HEK293 (cell line): Measurements from ENCODE around the gene KLF12.

Experiments used
- GLIS2 ChIP-seq: fragments of 450-650 bp; formaldehyde crosslinking; IDR thresholded peaks from 2 replicates; pipeline ENCODE4 v1.5.1; 2016; ENCODE audit warnings: missing biosample characterization, missing genetic modification characterization
- MEIS1 ChIP-seq: sonication (generic); formaldehyde crosslinking; IDR thresholded peaks from 2 replicates; pipeline ENCODE4 v1.8.1; 2022; ENCODE audit warnings: missing genetic modification reagents, mild to moderate bottlenecking, borderline replicate concordance
- PRDM1 ChIP-seq: fragments of 450-650 bp; formaldehyde crosslinking; IDR thresholded peaks from 2 replicates; pipeline ENCODE4; 2016; ENCODE audit warnings: missing biosample characterization, missing genetic modification characterization
- SP3 ChIP-seq: fragments of 450-650 bp; formaldehyde crosslinking; IDR thresholded peaks from 2 replicates; pipeline ENCODE4 v1.5.1; 2016; ENCODE audit warnings: missing biosample characterization, missing genetic modification characterization
- YY1 ChIP-seq: fragments of 450-650 bp; formaldehyde crosslinking; IDR thresholded peaks from 2 replicates; pipeline ENCODE4 v1.5.1; 2018; ENCODE audit warnings: missing biosample characterization, missing genetic modification characterization
- ZBTB1 ChIP-seq: fragments of 450-650 bp; formaldehyde crosslinking; IDR thresholded peaks from 2 replicates; pipeline ENCODE4 v1.5.1; 2016; ENCODE audit warnings: missing biosample characterization, missing genetic modification characterization
- ZBTB21 ChIP-seq: fragments of 450-650 bp; formaldehyde crosslinking; IDR thresholded peaks from 2 replicates; pipeline ENCODE4 v1.5.1; 2017; ENCODE audit warnings: missing biosample characterization, missing genetic modification characterization
- ZNF146 ChIP-seq: fragments of 450-650 bp; formaldehyde crosslinking; IDR thresholded peaks from 2 replicates; pipeline ENCODE4 v1.5.1; 2016; ENCODE audit warnings: missing biosample characterization, missing genetic modification characterization
- ZNF16 ChIP-seq: fragments of 450-650 bp; formaldehyde crosslinking; IDR thresholded peaks from 2 replicates; pipeline ENCODE4 v1.5.1; 2016; ENCODE audit warnings: low read depth, missing biosample characterization, missing genetic modification characterization
- ZNF280D ChIP-seq: fragments of 450-650 bp; formaldehyde crosslinking; IDR thresholded peaks from 2 replicates; pipeline ENCODE4 v1.5.1; 2016; ENCODE audit warnings: missing biosample characterization, missing genetic modification characterization
- ZNF335 ChIP-seq: fragments of 450-650 bp; formaldehyde crosslinking; conservative IDR thresholded peaks from 2 replicates; pipeline ENCODE4 v1.5.1; 2016; ENCODE audit warnings: missing biosample characterization, missing genetic modification characterization
- ZNF501 ChIP-seq: fragments of 450-650 bp; formaldehyde crosslinking; IDR thresholded peaks from 2 replicates; pipeline ENCODE4 v1.5.1; 2016; ENCODE audit warnings: missing biosample characterization, missing genetic modification characterization
- ZNF514 ChIP-seq: fragments of 450-650 bp; formaldehyde crosslinking; IDR thresholded peaks from 2 replicates; pipeline ENCODE4 v1.5.1; 2016; ENCODE audit warnings: missing biosample characterization, missing genetic modification characterization
- ZNF585B ChIP-seq: fragments of 450-650 bp; formaldehyde crosslinking; IDR thresholded peaks from 2 replicates; pipeline ENCODE4 v1.5.1; 2016; ENCODE audit warnings: missing biosample characterization, missing genetic modification characterization
- ZNF600 ChIP-seq: fragments of 450-650 bp; formaldehyde crosslinking; IDR thresholded peaks from 2 replicates; pipeline ENCODE4 v1.5.1; 2016; ENCODE audit warnings: missing biosample characterization, missing genetic modification characterization
- ZNF639 ChIP-seq: fragments of 450-650 bp; formaldehyde crosslinking; IDR thresholded peaks from 2 replicates; pipeline ENCODE4 v1.5.1; 2016; ENCODE audit warnings: missing biosample characterization, missing genetic modification characterization
- ZNF658 ChIP-seq: fragments of 450-650 bp; formaldehyde crosslinking; IDR thresholded peaks from 2 replicates; pipeline ENCODE4; 2016; ENCODE audit warnings: missing biosample characterization, missing genetic modification characterization
- ZNF830 ChIP-seq: fragments of 450-650 bp; IDR thresholded peaks from 2 replicates; pipeline ENCODE4 v1.5.0; 2018; ENCODE audit warnings: missing biosample characterization, missing genetic modification characterization, low read depth, mild to moderate bottlenecking, moderate library complexity
- ZNF837 ChIP-seq: fragments of 450-650 bp; formaldehyde crosslinking; IDR thresholded peaks from 2 replicates; pipeline ENCODE4 v1.5.1; 2016; ENCODE audit warnings: missing biosample characterization, missing genetic modification characterization
- ZSCAN18 ChIP-seq: fragments of 450-650 bp; formaldehyde crosslinking; IDR thresholded peaks from 2 replicates; pipeline ENCODE4 v1.5.1; 2016; ENCODE audit warnings: missing biosample characterization, missing genetic modification characterization
- ZSCAN5A ChIP-seq: fragments of 450-650 bp; formaldehyde crosslinking; IDR thresholded peaks from 2 replicates; pipeline ENCODE4 v1.5.1; 2016; ENCODE audit warnings: missing biosample characterization, missing genetic modification characterization
- TF ChIP-seq, protein P1 (sequence below): fragments of 450-650 bp; formaldehyde crosslinking; IDR thresholded peaks from 2 replicates; pipeline ENCODE4 v1.5.1; 2016; ENCODE audit warnings: missing biosample characterization, missing genetic modification characterization
- TF ChIP-seq, protein P2 (sequence below): fragments of 450-650 bp; formaldehyde crosslinking; IDR thresholded peaks from 2 replicates; pipeline ENCODE4 v1.5.1; 2017; ENCODE audit warnings: missing biosample characterization, missing genetic modification characterization
- TF ChIP-seq, protein P3 (sequence below): fragments of 450-650 bp; formaldehyde crosslinking; IDR thresholded peaks from 2 replicates; pipeline ENCODE4; 2016; ENCODE audit warnings: missing biosample characterization, missing genetic modification characterization
- TF ChIP-seq, protein P4 (sequence below): fragments of 450-650 bp; formaldehyde crosslinking; IDR thresholded peaks from 2 replicates; pipeline ENCODE4 v1.5.1; 2017; ENCODE audit warnings: missing biosample characterization, mild to moderate bottlenecking, missing genetic modification characterization, moderate library complexity

The KLF12 gene

GRCh38 chr13:74134777-74135325, 647 bp upstream of the KLF12 start (continued):
- TF ChIP-seq ZBTB1 (tag by site-specific recombination) = no peak
- TF ChIP-seq MEIS1 (CRISPR knock-in tag) = no peak
- TF ChIP-seq ZNF335 = peak; percentile 67; the same call in 1 of the 2 replicates
- TF ChIP-seq, protein P1, sequence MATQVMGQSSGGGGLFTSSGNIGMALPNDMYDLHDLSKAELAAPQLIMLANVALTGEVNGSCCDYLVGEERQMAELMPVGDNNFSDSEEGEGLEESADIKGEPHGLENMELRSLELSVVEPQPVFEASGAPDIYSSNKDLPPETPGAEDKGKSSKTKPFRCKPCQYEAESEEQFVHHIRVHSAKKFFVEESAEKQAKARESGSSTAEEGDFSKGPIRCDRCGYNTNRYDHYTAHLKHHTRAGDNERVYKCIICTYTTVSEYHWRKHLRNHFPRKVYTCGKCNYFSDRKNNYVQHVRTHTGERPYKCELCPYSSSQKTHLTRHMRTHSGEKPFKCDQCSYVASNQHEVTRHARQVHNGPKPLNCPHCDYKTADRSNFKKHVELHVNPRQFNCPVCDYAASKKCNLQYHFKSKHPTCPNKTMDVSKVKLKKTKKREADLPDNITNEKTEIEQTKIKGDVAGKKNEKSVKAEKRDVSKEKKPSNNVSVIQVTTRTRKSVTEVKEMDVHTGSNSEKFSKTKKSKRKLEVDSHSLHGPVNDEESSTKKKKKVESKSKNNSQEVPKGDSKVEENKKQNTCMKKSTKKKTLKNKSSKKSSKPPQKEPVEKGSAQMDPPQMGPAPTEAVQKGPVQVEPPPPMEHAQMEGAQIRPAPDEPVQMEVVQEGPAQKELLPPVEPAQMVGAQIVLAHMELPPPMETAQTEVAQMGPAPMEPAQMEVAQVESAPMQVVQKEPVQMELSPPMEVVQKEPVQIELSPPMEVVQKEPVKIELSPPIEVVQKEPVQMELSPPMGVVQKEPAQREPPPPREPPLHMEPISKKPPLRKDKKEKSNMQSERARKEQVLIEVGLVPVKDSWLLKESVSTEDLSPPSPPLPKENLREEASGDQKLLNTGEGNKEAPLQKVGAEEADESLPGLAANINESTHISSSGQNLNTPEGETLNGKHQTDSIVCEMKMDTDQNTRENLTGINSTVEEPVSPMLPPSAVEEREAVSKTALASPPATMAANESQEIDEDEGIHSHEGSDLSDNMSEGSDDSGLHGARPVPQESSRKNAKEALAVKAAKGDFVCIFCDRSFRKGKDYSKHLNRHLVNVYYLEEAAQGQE (tag by site-specific recombination) = no peak
- no peak for TF ChIP-seq ZNF830
- TF ChIP-seq SP3 (tag by site-specific recombination) = 0 out of 2 replicates have a peak, but pooled peaks have one; percentile 20
- TF ChIP-seq ZNF585B (tag by site-specific recombination) = no peak
- TF ChIP-seq ZNF146 (tag by site-specific recombination) = no peak
- TF ChIP-seq ZNF16 (tag by site-specific recombination) = no peak
- peak; percentile 71; the same call in 1 of the 2 replicates for TF ChIP-seq GLIS2 (tag by site-specific recombination)
- no peak for TF ChIP-seq ZNF639
- TF ChIP-seq, protein P2, sequence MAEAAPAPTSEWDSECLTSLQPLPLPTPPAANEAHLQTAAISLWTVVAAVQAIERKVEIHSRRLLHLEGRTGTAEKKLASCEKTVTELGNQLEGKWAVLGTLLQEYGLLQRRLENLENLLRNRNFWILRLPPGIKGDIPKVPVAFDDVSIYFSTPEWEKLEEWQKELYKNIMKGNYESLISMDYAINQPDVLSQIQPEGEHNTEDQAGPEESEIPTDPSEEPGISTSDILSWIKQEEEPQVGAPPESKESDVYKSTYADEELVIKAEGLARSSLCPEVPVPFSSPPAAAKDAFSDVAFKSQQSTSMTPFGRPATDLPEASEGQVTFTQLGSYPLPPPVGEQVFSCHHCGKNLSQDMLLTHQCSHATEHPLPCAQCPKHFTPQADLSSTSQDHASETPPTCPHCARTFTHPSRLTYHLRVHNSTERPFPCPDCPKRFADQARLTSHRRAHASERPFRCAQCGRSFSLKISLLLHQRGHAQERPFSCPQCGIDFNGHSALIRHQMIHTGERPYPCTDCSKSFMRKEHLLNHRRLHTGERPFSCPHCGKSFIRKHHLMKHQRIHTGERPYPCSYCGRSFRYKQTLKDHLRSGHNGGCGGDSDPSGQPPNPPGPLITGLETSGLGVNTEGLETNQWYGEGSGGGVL (tag by site-specific recombination) = no peak; the same call in 1 of the 2 replicates
- TF ChIP-seq, protein P3, sequence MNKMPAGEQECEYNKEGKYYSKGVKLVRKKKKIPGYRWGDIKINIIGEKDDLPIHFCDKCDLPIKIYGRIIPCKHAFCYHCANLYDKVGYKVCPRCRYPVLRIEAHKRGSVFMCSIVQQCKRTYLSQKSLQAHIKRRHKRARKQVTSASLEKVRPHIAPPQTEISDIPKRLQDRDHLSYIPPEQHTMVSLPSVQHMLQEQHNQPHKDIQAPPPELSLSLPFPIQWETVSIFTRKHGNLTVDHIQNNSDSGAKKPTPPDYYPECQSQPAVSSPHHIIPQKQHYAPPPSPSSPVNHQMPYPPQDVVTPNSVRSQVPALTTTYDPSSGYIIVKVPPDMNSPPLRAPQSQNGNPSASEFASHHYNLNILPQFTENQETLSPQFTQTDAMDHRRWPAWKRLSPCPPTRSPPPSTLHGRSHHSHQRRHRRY (tag by site-specific recombination) = no peak
- TF ChIP-seq ZNF658 = no peak
- TF ChIP-seq ZNF600 (tag by site-specific recombination) = no peak
- no peak for TF ChIP-seq YY1 (tag by site-specific recombination)
- TF ChIP-seq ZNF837 (tag by site-specific recombination) = no peak
- TF ChIP-seq, protein P4, sequence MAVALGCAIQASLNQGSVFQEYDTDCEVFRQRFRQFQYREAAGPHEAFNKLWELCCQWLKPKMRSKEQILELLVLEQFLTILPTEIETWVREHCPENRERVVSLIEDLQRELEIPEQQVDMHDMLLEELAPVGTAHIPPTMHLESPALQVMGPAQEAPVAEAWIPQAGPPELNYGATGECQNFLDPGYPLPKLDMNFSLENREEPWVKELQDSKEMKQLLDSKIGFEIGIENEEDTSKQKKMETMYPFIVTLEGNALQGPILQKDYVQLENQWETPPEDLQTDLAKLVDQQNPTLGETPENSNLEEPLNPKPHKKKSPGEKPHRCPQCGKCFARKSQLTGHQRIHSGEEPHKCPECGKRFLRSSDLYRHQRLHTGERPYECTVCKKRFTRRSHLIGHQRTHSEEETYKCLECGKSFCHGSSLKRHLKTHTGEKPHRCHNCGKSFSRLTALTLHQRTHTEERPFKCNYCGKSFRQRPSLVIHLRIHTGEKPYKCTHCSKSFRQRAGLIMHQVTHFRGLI (tag by site-specific recombination) = peak; percentile 59; the same call in 1 of the 2 replicates
- TF ChIP-seq PRDM1 (tag by site-specific recombination) = no peak
- no peak for TF ChIP-seq ZNF280D (tag by site-specific recombination)
- TF ChIP-seq ZBTB21 (tag by site-specific recombination) = no peak
- no peak for TF ChIP-seq ZSCAN5A
- TF ChIP-seq ZNF501 (tag by site-specific recombination) = peak; percentile 23; the same call in 1 of the 2 replicates
- no peak for TF ChIP-seq ZNF514
- TF ChIP-seq ZSCAN18 (tag by site-specific recombination) = no peak
